Spleen (tissue), 11 donors: ENCODE results near the gene POLDIP3. TPM values are rescaled to one million over a fixed set of nuclear protein-coding genes. Genes with fewer than 3 reads are reported as not detected.

ENCODE experiments used
- DNase-seq: peaks from one replicate; pipeline ENCODE4 v3.0.0-alpha.2; 2020
- H3K27ac ChIP-seq, 8 donors: fragments of 200-600 bp; sonication (generic) in 7 of 8; 1 replicate in 4 of 8; 2 replicates in 4 of 8; pipeline versions ENCODE4 v1.5.0 to v1.8.0; 2016 to 2021; ENCODE audit warnings: inconsistent platforms in 4 of 8, mild to moderate bottlenecking in 4 of 8, moderate library complexity in 1 of 8
- H3K27me3 ChIP-seq, 7 donors: fragments of 200-600 bp; sonication (generic) in 6 of 7; replicated peaks in 1 of 7; 1 replicate in 4 of 7; 2 replicates in 3 of 7; pipeline versions ENCODE4 v1.5.0 to v1.8.0; 2016 to 2021; ENCODE audit warnings: inconsistent platforms in 3 of 7, mild to moderate bottlenecking in 1 of 7
- H3K36me3 ChIP-seq, 6 donors: fragments of 200-600 bp; sonication (generic) in 5 of 6; 1 replicate in 4 of 6; 2 replicates in 2 of 6; pipeline versions ENCODE4 v1.5.0 to v1.8.0; 2016 to 2021; ENCODE audit warnings: inconsistent platforms in 2 of 6
- H3K4me1 ChIP-seq, 6 donors: fragments of 200-600 bp; sonication (generic) in 5 of 6; 1 replicate in 3 of 6; 2 replicates in 3 of 6; pipeline versions ENCODE4 v1.5.0 to v1.8.0; 2016 to 2021; ENCODE audit warnings: inconsistent platforms in 3 of 6
- H3K4me3 ChIP-seq, 8 donors: fragments of 200-600 bp; sonication (generic) in 7 of 8; 1 replicate in 4 of 8; 2 replicates in 4 of 8; pipeline versions ENCODE4 v1.5.0 to v1.8.0; 2016 to 2021; ENCODE audit warnings: inconsistent platforms in 4 of 8, mild to moderate bottlenecking in 4 of 8, moderate library complexity in 2 of 8
- H3K9me3 ChIP-seq, 8 donors: fragments of 200-600 bp; sonication (generic) in 7 of 8; 1 replicate in 4 of 8; 2 replicates in 4 of 8; pipeline versions ENCODE4 v1.5.0 to v1.8.0; 2016 to 2021; ENCODE audit warnings: inconsistent platforms in 4 of 8
- CTCF ChIP-seq, 11 experiments: fragments of 200-600 bp in 7 of 11; fragments of 450-650 bp in 4 of 11; sonication (generic) in 4 of 11; IDR thresholded peaks in 8 of 11; conservative IDR thresholded peaks in 3 of 11; 1 replicate in 7 of 11; 2 replicates in 4 of 11; pipeline versions ENCODE4 v1.4.0 to v1.8.0; 2016 to 2021; ENCODE audit warnings: antibody characterized with exemption in 11 of 11, inconsistent platforms in 4 of 11, mild to moderate bottlenecking in 1 of 11
- POLR2A ChIP-seq, 3 donors: fragments of 450-650 bp; IDR thresholded peaks; one replicate each; pipeline ENCODE4 v1.5.1; 2017; ENCODE audit warnings: antibody characterized with exemption in 3 of 3, mild to moderate bottlenecking in 1 of 3
- POLR2AphosphoS5 ChIP-seq, 3 donors: sonication (generic); formaldehyde crosslinking; IDR thresholded peaks; one replicate each; pipeline ENCODE4 v1.5.1; 2017; ENCODE audit warnings: antibody characterized with exemption in 3 of 3
- WGBS, 5 donors: extraction: QIAGEN DNeasy Blood & Tissue Kit in 3 of 5; methylation state at CpG; one replicate each; pipeline versions ENCODE4 v1.1.5 to v1.1.7; 2013 to 2018; 5-methylcytosine and 5-hydroxymethylcytosine counted together
- intact Hi-C: fragments of 100-400 bp; cut with DNase I; formaldehyde crosslinking; loops from one replicate; pipeline ENCODE4 v1.15.0; 2023; ENCODE audit warnings: low total_unique reads
- polyA plus RNA-seq, 3 donors: library from polyadenylated mRNA; stranded (reverse); fragments of 200-250 nt; gene quantifications; one replicate each; pipeline ENCODE4 v1.2.1, GENCODE V29; 2013
- total RNA-seq, 7 donors: library from RNA; depleted of rRNA in 3 of 7; stranded (reverse); fragments of >200 nt in 3 of 7; fragmentation: NEBNext Ultra II Directional in 4 of 7; extraction: Animal tissue kit (Norgen Biotek cat#: 25700) in 4 of 7; gene quantifications; one replicate each; pipeline versions ENCODE4 v1.1.0 to v1.2.1, GENCODE V29; 2016 to 2021
- donor health status: healthy with polysubstance abuse.
- donor health status: DM: no; HTN: no; CAD: no; lungs with moderate emphysema.
- donor health status: DM: no; HTN: no; CAD: no.
- donor health status: Bipolar disorder and iron deficiency.
- donor health status: healthy.
- donor health status: DM: no; HTN: no; CAD: no.
- donor health status: DM: yes; HTN: yes; CAD: no.

The POLDIP3 gene
- total and polyA plus RNA-seq, 10 donors = 17.5 to 64.7 (median 40.7) TPM

DNA sequence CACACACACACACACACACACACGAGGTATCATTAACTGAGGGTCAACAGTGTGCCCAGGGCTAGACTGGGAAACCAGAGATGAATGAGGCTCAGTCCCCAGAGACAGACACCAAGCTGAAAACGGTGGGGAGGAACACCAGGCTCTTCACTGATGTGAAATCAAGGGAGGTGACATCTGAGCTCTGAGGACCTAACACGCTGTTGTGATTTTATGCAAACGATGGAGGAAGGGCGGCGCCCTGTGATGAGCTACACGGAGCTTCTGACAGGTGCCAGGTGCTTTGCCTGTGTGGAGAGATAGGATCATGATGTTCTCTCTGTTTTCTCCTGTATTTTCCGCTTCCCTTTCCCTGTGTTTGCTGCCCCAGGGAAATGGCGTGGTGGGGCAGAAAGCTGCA is 41.0 kb upstream of the POLDIP3 start:
- Histone ChIP-seq H3K27ac (peak overlapping the region in 4 of 8 donors; percentile 40 to 75 (median 44)), H3K27me3 (no peaks in the 10 kb centered on the region), H3K9me3 (no peaks in the 10 kb centered on the region), H3K4me1 (peaks cover 0 to 34% (median 6%) of the 10 kb centered on the region in 6 donors), H3K4me3 (no peak overlapping the region), H3K36me3 (no peaks in the 10 kb centered on the region)
- WGBS, 5 donors = 51 to 71% (median 53%) methylated on average over 9 of the region's 9 CpGs
- intact Hi-C loops = no loop called here
- peak; percentile 90 for DNase-seq
- TF ChIP-seq POLR2AphosphoS5 (IDR thresholded peaks at IDR 0.05) = peak in 2 of 3 donors; percentile 52 to 72
- TF ChIP-seq CTCF (IDR thresholded peaks at IDR 0.05 in 8 of 11, conservative IDR thresholded peaks at IDR 0.05 in 3 of 11) = no peak
- TF ChIP-seq POLR2A (IDR thresholded peaks at IDR 0.05) = no peak

DNA sequence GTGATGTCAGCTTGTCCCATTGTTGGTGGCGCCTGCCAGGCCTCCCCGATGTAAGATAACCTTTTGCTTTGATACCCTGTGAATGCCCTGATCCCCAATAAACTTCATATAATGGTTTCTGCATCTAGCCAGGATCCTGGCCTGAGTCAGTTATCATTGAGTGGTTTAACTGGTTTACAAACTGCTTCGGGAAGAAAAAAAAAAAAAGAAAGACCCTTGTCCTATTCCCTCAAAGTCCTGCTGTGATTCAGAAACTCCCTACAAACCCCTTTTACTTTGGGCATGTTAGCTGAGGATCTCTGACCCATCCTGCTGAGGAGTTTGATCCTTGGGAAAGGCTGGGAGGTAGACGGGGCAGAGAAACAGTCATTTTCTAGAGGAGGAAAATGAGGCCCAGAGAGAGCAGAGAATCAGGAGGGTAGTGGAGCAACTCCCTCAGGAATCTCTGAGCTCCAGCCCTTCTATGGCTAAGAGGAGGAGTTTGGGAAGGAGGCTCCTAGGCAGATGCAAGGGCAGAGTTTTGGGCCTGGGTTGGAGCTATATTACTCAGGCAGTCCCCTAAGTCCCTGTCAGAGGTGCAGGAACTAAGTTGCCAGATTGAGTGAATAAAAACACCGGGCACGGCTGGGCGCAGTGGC is 39.9 kb upstream of the POLDIP3 start:
- Histone ChIP-seq H3K9me3 (no peaks in the 10 kb centered on the region), H3K27ac (peak overlapping the region in 1 of 8 donors; percentile 75), H3K27me3 (no peaks in the 10 kb centered on the region), H3K4me3 (no peak overlapping the region), H3K4me1 (peaks cover 0 to 39% (median 11%) of the 10 kb centered on the region in 6 donors), H3K36me3 (no peaks in the 10 kb centered on the region)
- WGBS, 5 donors = 90 to 95% (median 94%) methylated on average over 7 of the region's 7 CpGs
- TF ChIP-seq POLR2AphosphoS5 (IDR thresholded peaks at IDR 0.05) (no peak), CTCF (IDR thresholded peaks at IDR 0.05 in 8 of 11, conservative IDR thresholded peaks at IDR 0.05 in 3 of 11) (no peak), POLR2A (IDR thresholded peaks at IDR 0.05) (no peak)
- no peak for DNase-seq
- intact Hi-C loops = no loop called here

GRCh38 chr22:42653999-42654398 is 39.3 kb upstream of the POLDIP3 start:
- DNase-seq = no peak
- 77 to 89% (median 82%) methylated on average over 4 of the region's 4 CpGs for WGBS, 5 donors
- intact Hi-C loops = no loop called here
- Histone ChIP-seq H3K27me3 (no peaks in the 10 kb centered on the region), H3K27ac (no peak overlapping the region), H3K36me3 (no peaks in the 10 kb centered on the region), H3K4me3 (no peak overlapping the region), H3K9me3 (no peaks in the 10 kb centered on the region), H3K4me1 (peaks cover 0 to 41% (median 13%) of the 10 kb centered on the region in 6 donors)
- TF ChIP-seq POLR2A (IDR thresholded peaks at IDR 0.05) (no peak), CTCF (IDR thresholded peaks at IDR 0.05 in 8 of 11, conservative IDR thresholded peaks at IDR 0.05 in 3 of 11) (no peak), POLR2AphosphoS5 (IDR thresholded peaks at IDR 0.05) (no peak)

- no peaks in the 10 kb centered on the region for H3K27me3 ChIP-seq
- H3K4me1 ChIP-seq = peaks cover 19 to 52% (median 35%) of the 10 kb centered on the region in 6 donors
- no peak overlapping the region for H3K4me3 ChIP-seq
- intact Hi-C loops = no loop called here
- WGBS, 5 donors = 78 to 92% (median 88%) methylated on average over 7 of the region's 7 CpGs
- TF ChIP-seq POLR2AphosphoS5 (IDR thresholded peaks at IDR 0.05) (no peak), CTCF (IDR thresholded peaks at IDR 0.05 in 8 of 11, conservative IDR thresholded peaks at IDR 0.05 in 3 of 11) (no peak), POLR2A (IDR thresholded peaks at IDR 0.05) (no peak)
- DNase-seq = no peak
- H3K36me3 ChIP-seq = peaks cover 0 to 4% (median 0%) of the 10 kb centered on the region in 6 donors
- H3K9me3 ChIP-seq = no peaks in the 10 kb centered on the region
- no peak overlapping the region for H3K27ac ChIP-seq
Measured at GRCh38 chr22:42651134-42651533, 36.5 kb upstream of the POLDIP3 start.
